GM12801 (cell line): ENCODE data around the gene MAGEA12.
"Not testable (repeated sequence)": the region's sequence is repeated elsewhere in the genome, so short reads cannot be mapped to it uniquely, and the experiment has no call there.

Experiments
- TF ChIP-seq, protein P1 (sequence below): IDR thresholded peaks from one replicate; pipeline ENCODE4 v1.5.1; 2011; ENCODE audit warnings: control low read depth; ENCODE audit not compliant: insufficient read length; ENCODE audit errors: extremely low read depth

The MAGEA12 gene

DNA sequence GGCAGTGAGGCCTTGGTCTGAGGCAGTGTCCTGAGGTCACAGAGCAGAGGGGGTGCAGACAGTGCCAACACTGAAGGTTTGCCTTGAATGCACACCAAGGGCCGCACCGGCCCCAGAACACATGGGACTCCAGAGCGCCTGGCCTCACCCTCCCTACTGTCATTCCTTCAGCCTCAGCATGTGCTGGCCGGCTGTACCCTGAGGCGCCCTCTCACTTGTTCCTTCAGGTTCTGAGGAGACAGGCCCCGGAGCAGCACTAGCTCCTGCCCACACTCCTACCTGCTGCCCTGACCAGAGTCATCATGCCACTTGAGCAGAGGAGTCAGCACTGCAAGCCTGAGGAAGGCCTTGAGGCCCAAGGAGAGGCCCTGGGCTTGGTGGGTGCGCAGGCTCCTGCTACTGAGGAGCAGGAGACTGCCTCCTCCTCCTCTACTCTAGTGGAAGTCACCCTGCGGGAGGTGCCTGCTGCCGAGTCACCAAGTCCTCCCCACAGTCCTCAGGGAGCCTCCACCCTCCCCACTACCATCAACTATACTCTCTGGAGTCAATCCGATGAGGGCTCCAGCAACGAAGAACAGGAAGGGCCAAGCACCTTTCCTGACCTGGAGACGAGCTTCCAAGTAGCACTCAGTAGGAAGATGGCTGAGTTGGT lies 2.4 kb downstream of the MAGEA12 start:
- TF ChIP-seq, protein P1, sequence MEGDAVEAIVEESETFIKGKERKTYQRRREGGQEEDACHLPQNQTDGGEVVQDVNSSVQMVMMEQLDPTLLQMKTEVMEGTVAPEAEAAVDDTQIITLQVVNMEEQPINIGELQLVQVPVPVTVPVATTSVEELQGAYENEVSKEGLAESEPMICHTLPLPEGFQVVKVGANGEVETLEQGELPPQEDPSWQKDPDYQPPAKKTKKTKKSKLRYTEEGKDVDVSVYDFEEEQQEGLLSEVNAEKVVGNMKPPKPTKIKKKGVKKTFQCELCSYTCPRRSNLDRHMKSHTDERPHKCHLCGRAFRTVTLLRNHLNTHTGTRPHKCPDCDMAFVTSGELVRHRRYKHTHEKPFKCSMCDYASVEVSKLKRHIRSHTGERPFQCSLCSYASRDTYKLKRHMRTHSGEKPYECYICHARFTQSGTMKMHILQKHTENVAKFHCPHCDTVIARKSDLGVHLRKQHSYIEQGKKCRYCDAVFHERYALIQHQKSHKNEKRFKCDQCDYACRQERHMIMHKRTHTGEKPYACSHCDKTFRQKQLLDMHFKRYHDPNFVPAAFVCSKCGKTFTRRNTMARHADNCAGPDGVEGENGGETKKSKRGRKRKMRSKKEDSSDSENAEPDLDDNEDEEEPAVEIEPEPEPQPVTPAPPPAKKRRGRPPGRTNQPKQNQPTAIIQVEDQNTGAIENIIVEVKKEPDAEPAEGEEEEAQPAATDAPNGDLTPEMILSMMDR = no peak

DNA sequence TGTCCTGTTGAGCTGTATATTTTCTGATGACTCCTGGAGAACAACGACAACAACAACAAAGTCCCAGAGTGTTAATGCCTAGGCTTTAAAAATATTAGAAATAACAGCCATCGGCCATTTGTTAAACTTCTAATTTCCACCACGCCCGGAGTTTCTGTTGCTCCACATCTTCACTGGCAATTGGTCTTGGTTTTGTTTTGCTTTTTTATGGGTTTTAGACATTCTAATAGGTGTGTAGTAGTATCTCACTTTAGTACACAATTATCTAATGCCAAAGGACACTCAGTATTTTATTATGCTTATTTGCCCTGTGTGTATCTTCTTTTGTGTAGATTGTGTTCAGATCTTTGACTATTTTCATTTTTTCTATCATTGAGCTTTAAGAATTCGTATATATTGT lies 5.0 kb downstream of the MAGEA12 start:
- TF ChIP-seq, protein P1 = no peak

DNA sequence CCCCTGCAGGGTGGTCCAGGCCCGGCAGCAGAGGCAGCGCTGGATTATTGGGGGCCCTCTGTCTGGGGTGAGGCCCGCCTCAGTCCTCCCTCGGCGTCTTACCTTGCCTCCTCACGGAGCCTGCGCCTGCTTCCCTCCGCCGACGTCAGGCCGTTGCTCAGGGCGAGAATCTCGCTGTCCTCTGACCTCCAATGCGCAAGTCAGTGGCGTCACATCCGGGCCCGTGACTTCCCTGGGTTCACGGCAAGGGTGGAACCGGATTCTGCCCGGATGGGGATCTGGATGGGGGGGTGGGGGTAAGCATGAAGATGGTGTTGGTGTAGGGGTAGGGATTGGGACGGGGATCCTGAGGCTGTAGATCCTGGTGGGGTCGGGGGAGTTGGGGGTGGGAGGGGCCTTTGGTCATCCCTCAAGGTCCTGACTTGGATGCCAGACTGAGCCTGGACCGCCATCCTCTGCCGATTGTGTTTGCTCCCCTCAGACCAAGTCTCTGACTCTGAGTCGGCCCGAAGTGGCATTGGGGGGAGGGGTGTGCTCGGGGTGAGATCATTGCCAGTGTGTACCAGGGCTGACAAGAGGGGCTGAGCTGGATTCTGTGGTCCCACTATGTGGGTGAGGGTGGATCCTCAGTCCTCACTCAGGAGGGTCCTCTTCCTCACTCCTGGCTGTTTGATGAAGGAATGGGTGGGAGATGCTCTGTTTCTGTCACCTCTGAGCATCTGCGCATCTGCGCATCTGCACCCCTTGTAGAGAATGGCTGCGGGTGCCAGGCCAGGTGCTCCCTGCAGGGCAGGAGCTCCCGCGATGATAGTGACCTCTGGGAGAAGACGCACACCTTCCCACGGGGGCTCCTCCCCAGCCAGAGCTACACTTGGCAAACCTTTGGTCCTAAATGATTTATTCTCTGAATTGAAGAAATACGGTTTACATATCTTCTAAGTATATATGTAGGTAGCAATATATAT lies 20.4 kb downstream of the MAGEA12 start, which contains the start of gene MAGEA2:
MAGEA2 (minus strand) TSS at position 157 of the 965 bp plus-strand sequence. CDS start 2,479 bp downstream, outside the sequence.
- TF ChIP-seq, protein P1 = not testable (repeated sequence)

DNA sequence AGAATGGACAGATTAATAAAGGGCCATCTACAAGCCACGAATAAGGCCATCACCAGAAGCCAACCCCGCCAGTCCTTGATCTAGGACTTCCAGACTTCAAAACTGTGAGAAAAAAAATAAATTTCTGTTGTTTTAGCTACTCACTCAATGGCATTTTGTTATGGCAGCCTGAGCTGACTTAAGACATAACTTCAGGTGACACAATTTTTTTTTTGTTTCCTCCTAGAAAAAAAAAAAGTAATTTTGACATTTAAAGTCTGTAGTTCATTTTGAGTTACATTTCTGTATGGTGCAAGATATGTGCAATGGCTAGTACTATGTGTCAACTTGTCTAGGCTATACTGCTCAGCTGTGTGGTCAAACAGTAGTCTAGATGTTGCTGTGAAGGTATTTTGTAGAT lies 25.4 kb downstream of the MAGEA12 start, which contains the start of gene CSAG3:
CSAG3 (plus strand) TSS at position 301 of the 400 bp plus-strand sequence.
- TF ChIP-seq, protein P1 = not testable (repeated sequence)

DNA sequence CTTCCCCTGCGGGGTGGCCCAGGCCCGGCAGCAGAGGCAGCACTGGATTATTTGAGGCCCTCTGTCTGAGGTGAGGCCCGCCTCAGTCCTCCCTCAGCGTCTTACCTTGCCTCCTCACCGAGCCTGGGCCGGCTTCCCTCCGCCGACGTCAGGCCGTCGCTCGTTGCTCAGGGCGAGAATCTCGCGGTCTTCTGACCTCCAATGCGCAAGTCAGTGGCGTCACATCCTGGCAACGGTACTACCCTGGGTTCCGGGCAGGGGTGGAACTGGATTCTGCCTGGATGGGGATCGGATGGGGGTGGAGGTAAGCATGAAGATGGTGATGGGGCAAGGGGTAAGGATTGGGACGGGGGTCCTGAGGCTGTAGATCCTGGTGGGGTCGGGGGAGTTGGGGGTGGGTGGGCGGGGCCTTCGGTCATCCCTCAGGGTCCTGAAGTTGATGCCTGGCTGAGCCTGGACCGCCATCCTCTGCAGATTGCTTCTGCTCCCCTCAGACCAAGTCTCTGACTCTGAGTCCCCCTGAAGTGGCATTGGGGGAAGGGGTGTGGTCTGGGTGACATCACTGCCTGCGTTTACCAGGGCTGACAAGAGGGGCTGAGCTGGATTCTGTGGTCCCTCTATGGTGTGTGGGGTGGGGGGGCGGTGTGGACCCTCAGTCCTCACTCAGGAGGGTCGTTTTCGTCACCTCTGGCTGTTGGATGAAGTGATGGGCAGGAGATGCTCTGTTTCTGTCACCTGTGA lies 36.2 kb downstream of the MAGEA12 start, which contains the start of gene MAGEA6:
MAGEA6 (minus strand) TSS at position 141 of the 741 bp plus-strand sequence. CDS start 2,039 bp downstream, outside the sequence.
- TF ChIP-seq, protein P1 = not testable (repeated sequence)
